PC-3 (cell line): ENCODE measurements around the gene ATL2. TPM values are rescaled to one million over a fixed set of nuclear protein-coding genes. Genes with fewer than 3 reads are reported as not detected.
A peak's percentile ranks its signal among the peaks of the same experiment; 100 is the strongest.

Experiments used
- ATAC-seq: fragments of 200-7000 bp; cut with Tn5 transposase; 2 replicates; pipeline ENCODE4 v1.9.1; 2020; ENCODE audit warnings: mild to moderate bottlenecking, moderate library complexity
- BruUV-seq: library from RNA; stranded (reverse); fragments of 400-500 nt; replicated peaks from 2 replicates; lab custom pipeline; 2021; lab: Mats Ljungman, UMichigan
- CTCF ChIA-PET: fragments of 300-600 bp; sonication (Branson Sonifier 250); formaldehyde crosslinking; loops from one replicate; lab custom pipeline; 2022; ENCODE audit warnings: antibody characterized with exemption; lab: Charles Lee
- POLR2A ChIA-PET: fragments of 300-600 bp; sonication (Branson Sonifier 250); formaldehyde crosslinking; loops from one replicate; lab custom pipeline; 2022; ENCODE audit warnings: antibody characterized with exemption; ENCODE audit not compliant: unreplicated experiment; lab: Charles Lee
- DNase-seq: peaks from one replicate; pipeline ENCODE4 v3.0.0-alpha.2; 2015
- H2AFZ ChIP-seq: fragments of 300-600 bp; sonication (generic); 2 replicates; pipeline ENCODE4 v1.6.0; 2016; ENCODE audit warnings: antibody characterized with exemption, low read length
- H3F3A ChIP-seq: fragments of 300-600 bp; sonication (generic); one replicate; pipeline ENCODE4 v1.6.0; 2017; ENCODE audit warnings: antibody characterized with exemption, low read length, control low read depth, mild to moderate bottlenecking; ENCODE audit not compliant: unreplicated experiment
- H3K27ac ChIP-seq: fragments of 300-600 bp; sonication (generic); 2 replicates; pipeline ENCODE4 v1.5.1; 2016; ENCODE audit warnings: mild to moderate bottlenecking, low read length
- H3K27me3 ChIP-seq: fragments of 300-600 bp; sonication (generic); 2 replicates; pipeline ENCODE4 v1.6.1; 2016; ENCODE audit warnings: low read length, mixed read lengths
- H3K36me3 ChIP-seq: fragments of 300-600 bp; sonication (generic); 2 replicates; pipeline ENCODE4 v1.6.1; 2016; ENCODE audit warnings: low read depth, mixed run types, low read length, mixed read lengths
- H3K4me1 ChIP-seq: fragments of 300-600 bp; sonication (generic); 2 replicates; pipeline ENCODE4 v1.5.1; 2016; ENCODE audit warnings: low read length; ENCODE audit not compliant: insufficient read depth
- H3K4me2 ChIP-seq: fragments of 300-600 bp; sonication (generic); 2 replicates; pipeline ENCODE4 v1.6.0; 2016; ENCODE audit warnings: low read length
- H3K4me3 ChIP-seq: fragments of 300-600 bp; sonication (generic); 2 replicates; pipeline ENCODE4 v1.5.1; 2016; ENCODE audit warnings: mild to moderate bottlenecking, low read length, mixed read lengths
- H3K79me2 ChIP-seq: fragments of 300-600 bp; sonication (generic); 2 replicates; pipeline ENCODE4 v1.6.1; 2017; ENCODE audit warnings: low read length, mixed read lengths
- H3K9ac ChIP-seq: fragments of 300-600 bp; sonication (generic); 2 replicates; pipeline ENCODE4 v1.6.0; 2016; ENCODE audit warnings: mild to moderate bottlenecking, low read length
- H3K9me2 ChIP-seq: fragments of 300-600 bp; sonication (generic); replicated peaks from 2 replicates; pipeline ENCODE4 v1.6.1; 2016; ENCODE audit warnings: mixed run types, low read length, mixed read lengths
- H3K9me3 ChIP-seq: fragments of 300-600 bp; sonication (generic); 2 replicates; pipeline ENCODE4 v1.6.1; 2016; ENCODE audit warnings: low read length, mixed read lengths
- H4K20me1 ChIP-seq: fragments of 300-600 bp; sonication (generic); 2 replicates; pipeline ENCODE4 v1.6.1; 2016; ENCODE audit warnings: low read length, mixed read lengths
- CTCF ChIP-seq: fragments of 300-600 bp; sonication (generic); conservative IDR thresholded peaks from 2 replicates; pipeline ENCODE4 v1.5.1; 2017; ENCODE audit warnings: antibody characterized with exemption, low read depth, mild to moderate bottlenecking, low read length
- EZH2 ChIP-seq: fragments of 300-600 bp; sonication (generic); IDR thresholded peaks from one replicate; pipeline ENCODE4 v1.6.1; 2017; ENCODE audit warnings: antibody characterized with exemption, mild to moderate bottlenecking, low read length; ENCODE audit not compliant: unreplicated experiment
- EZH2phosphoT487 ChIP-seq: fragments of 300-600 bp; sonication (generic); IDR thresholded peaks from 2 replicates; pipeline ENCODE4 v1.6.1; 2018; ENCODE audit warnings: mild to moderate bottlenecking, antibody characterized with exemption, low read length, borderline replicate concordance
- intact Hi-C: fragments of 100-400 bp; cut with micrococcal nuclease; formaldehyde crosslinking; loops from 2 replicates; pipeline ENCODE4 v1.9.0; 2023
- total RNA-seq: library from RNA; depleted of rRNA; stranded (reverse); fragments of >200 nt; gene quantifications from 2 replicates; pipeline ENCODE4 v1.2.3, GENCODE V29; 2014

The ATL2 gene
- total RNA-seq, 1 experiment from 2014 or later = 89.4 TPM

GRCh38 chr2:38271697-38272096 is 105.4 kb downstream of the ATL2 start:
- H3K4me3 ChIP-seq = no peak overlapping the region
- no peaks in the 10 kb centered on the region for H3F3A ChIP-seq
- H3K27ac ChIP-seq = no peak overlapping the region
- H3K9me2 ChIP-seq = no peaks in the 10 kb centered on the region
- no peaks in the 10 kb centered on the region for H4K20me1 ChIP-seq
- CTCF ChIA-PET = no interaction called here
- POLR2A ChIA-PET = interaction anchor here (0.6 kb wide), 1 partner anchor 289 kb away, joined by 4 read pairs; no protein-coding TSS in a partner anchor
- peaks cover 6% of the 10 kb centered on the region; the same call in 1 of the 2 replicates for H3K4me1 ChIP-seq
- H3K27me3 ChIP-seq = no peaks in the 10 kb centered on the region
- DNase-seq (no peak), ATAC-seq (no peak)
- no peak for TF ChIP-seq CTCF
- TF ChIP-seq EZH2 = no peak
- TF ChIP-seq EZH2phosphoT487 = no peak
- intact Hi-C loops = loop anchor here (10.0 kb wide), 1 partner anchor 877 kb away; no protein-coding TSS in a partner anchor
- H3K79me2 ChIP-seq = no peaks in the 10 kb centered on the region
- no peak overlapping the region for H3K9ac ChIP-seq
- no TSS peak for BruUV-seq
- H3K4me2 ChIP-seq = no peak overlapping the region
- H3K9me3 ChIP-seq = no peaks in the 10 kb centered on the region
- no peaks in the 10 kb centered on the region for H3K36me3 ChIP-seq
- no peak overlapping the region for H2AFZ ChIP-seq

GRCh38 chr2:38269421-38269820 is 107.7 kb downstream of the ATL2 start:
- Histone ChIP-seq H3K27me3 (no peaks in the 10 kb centered on the region), H3K9me2 (no peaks in the 10 kb centered on the region), H4K20me1 (no peaks in the 10 kb centered on the region), H3K27ac (no peak overlapping the region), H3K4me1 (peaks cover 6% of the 10 kb centered on the region; the same call in 1 of the 2 replicates), H3K4me2 (no peak overlapping the region), H3K9ac (no peak overlapping the region), H3F3A (no peaks in the 10 kb centered on the region), H3K79me2 (no peaks in the 10 kb centered on the region), H2AFZ (no peak overlapping the region), H3K36me3 (no peaks in the 10 kb centered on the region), H3K4me3 (no peak overlapping the region), H3K9me3 (no peaks in the 10 kb centered on the region)
- POLR2A ChIA-PET = no interaction called here
- TF ChIP-seq CTCF (no peak), EZH2phosphoT487 (no peak), EZH2 (no peak)
- intact Hi-C loops = no loop called here
- DNase-seq = no peak
- ATAC-seq = no peak
- CTCF ChIA-PET = no interaction called here
- BruUV-seq = no TSS peak

- Histone ChIP-seq H3F3A (no peaks in the 10 kb centered on the region), H3K9ac (no peak overlapping the region), H3K27me3 (no peaks in the 10 kb centered on the region), H3K4me2 (no peak overlapping the region), H3K9me3 (no peaks in the 10 kb centered on the region), H4K20me1 (no peaks in the 10 kb centered on the region), H3K36me3 (no peaks in the 10 kb centered on the region), H3K27ac (peak overlapping the region; percentile 23; the same call in 1 of the 2 replicates), H3K79me2 (no peaks in the 10 kb centered on the region), H3K4me1 (peaks cover 6% of the 10 kb centered on the region; the same call in 1 of the 2 replicates), H3K4me3 (no peak overlapping the region), H3K9me2 (no peaks in the 10 kb centered on the region), H2AFZ (no peak overlapping the region)
- ChIA-PET POLR2A (no interaction called here), CTCF (no interaction called here)
- peak; percentile 43 for DNase-seq
- TF ChIP-seq EZH2phosphoT487 = no peak
- TF ChIP-seq CTCF = no peak
- intact Hi-C loops = no loop called here
- no TSS peak for BruUV-seq
- no peak for ATAC-seq
Observed at GRCh38 chr2:38268691-38269327, 108.3 kb downstream of the ATL2 start.
